Measurements from ENCODE around the gene ROBO1. TPM values are rescaled to one million over a fixed set of nuclear protein-coding genes. Genes with fewer than 3 reads are reported as not detected.

Gene ROBO1
- total and polyA plus RNA-seq, 2 donors (not counting 3 experiments of a cell fraction or from before 2014, with no cell fraction given): 5.9 to 14.2 TPM

GRCh38 chr3:78856164-78856563 is 911.6 kb downstream of the ROBO1 start:
- intact Hi-C loops (cut with micrococcal nuclease): loop anchor here (5.0 kb wide), 1 partner anchor 121 kb away; no protein-coding TSS in a partner anchor
- POLR2A ChIA-PET: no interaction called here
- H3K9ac ChIP-seq (replicated peaks; ENCODE audit: extremely low read depth, insufficient read depth, low read length): peak overlapping the region; percentile 23

More at GRCh38 chr3:78856164-78856563, 911.6 kb downstream of the ROBO1 start:
- DNase-seq (ENCODE audit: low read depth, low spot score): peak; percentile 27
- peak overlapping the region; percentile 72 for H3K4me2 ChIP-seq (ENCODE audit: insufficient read depth, low read length)
- TF ChIP-seq GATA2 (IDR thresholded peaks at IDR 0.05; ENCODE audit: insufficient read depth, insufficient read length, low read depth, low read length) (no peak), MYC (IDR thresholded peaks at IDR 0.05; ENCODE audit: low read depth, low read length) (no peak), POLR2A (IDR thresholded peaks at IDR 0.05; ENCODE audit: low read depth, low read length) (no peak), EZH2 (IDR thresholded peaks at IDR 0.05; ENCODE audit: borderline replicate concordance, low read depth, low read length, severe bottlenecking) (no peak), MAX (IDR thresholded peaks at IDR 0.05; ENCODE audit: insufficient read depth, insufficient read length) (no peak), JUN (IDR thresholded peaks at IDR 0.05; ENCODE audit: borderline replicate concordance, insufficient read depth, insufficient read length, low read depth) (no peak), FOS (IDR thresholded peaks at IDR 0.05; ENCODE audit: borderline replicate concordance, insufficient read depth, low read length) (no peak)
- TF ChIP-seq, protein P1, sequence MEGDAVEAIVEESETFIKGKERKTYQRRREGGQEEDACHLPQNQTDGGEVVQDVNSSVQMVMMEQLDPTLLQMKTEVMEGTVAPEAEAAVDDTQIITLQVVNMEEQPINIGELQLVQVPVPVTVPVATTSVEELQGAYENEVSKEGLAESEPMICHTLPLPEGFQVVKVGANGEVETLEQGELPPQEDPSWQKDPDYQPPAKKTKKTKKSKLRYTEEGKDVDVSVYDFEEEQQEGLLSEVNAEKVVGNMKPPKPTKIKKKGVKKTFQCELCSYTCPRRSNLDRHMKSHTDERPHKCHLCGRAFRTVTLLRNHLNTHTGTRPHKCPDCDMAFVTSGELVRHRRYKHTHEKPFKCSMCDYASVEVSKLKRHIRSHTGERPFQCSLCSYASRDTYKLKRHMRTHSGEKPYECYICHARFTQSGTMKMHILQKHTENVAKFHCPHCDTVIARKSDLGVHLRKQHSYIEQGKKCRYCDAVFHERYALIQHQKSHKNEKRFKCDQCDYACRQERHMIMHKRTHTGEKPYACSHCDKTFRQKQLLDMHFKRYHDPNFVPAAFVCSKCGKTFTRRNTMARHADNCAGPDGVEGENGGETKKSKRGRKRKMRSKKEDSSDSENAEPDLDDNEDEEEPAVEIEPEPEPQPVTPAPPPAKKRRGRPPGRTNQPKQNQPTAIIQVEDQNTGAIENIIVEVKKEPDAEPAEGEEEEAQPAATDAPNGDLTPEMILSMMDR (IDR thresholded peaks at IDR 0.05; ENCODE audit: extremely low read depth in 1 of 2, insufficient read depth in 1 of 2, low read depth in 1 of 2, low read length in 2 of 2): no peak
- BruUV-seq (replicated peaks): no TSS peak
- dilution Hi-C loops (cut with MboI; ENCODE audit: extremely low pct_ligation_motif_present, low sequenced_read_pairs): no loop called here
- H3K27me3 ChIP-seq (ENCODE audit: control insufficient read depth in 2 of 2, insufficient read depth in 2 of 2, low read length in 2 of 2): no peaks in the 10 kb centered on the region
- CTCF ChIA-PET: interaction anchor here (0.8 to 2.7 kb wide), 3 partner anchors 11 to 177 kb away, joined by 4 to 9 read pairs (median 4); no protein-coding TSS in a partner anchor
- peaks cover 10% of the 10 kb centered on the region for H3K4me1 ChIP-seq (ENCODE audit: control insufficient read depth, extremely low read depth, insufficient read depth, low read length)
- H3K9me3 ChIP-seq (replicated peaks; ENCODE audit: control insufficient read depth, insufficient read depth, low read length): no peaks in the 10 kb centered on the region
- peak overlapping the region; percentile 47 for H2AFZ ChIP-seq (ENCODE audit: low read depth, low read length)
- no peaks in the 10 kb centered on the region for H3K36me3 ChIP-seq (ENCODE audit: control insufficient read depth in 2 of 2, extremely low read depth in 1 of 2, insufficient read depth in 2 of 2, low read length in 2 of 2)
- FAIRE-seq: peak; percentile 24
- H3K4me3 ChIP-seq (replicated peaks in 1 of 3; ENCODE audit: insufficient read depth in 1 of 3, low read depth in 1 of 3, low read length in 3 of 3): no peak overlapping the region
- no peaks in the 10 kb centered on the region for H3K79me2 ChIP-seq (ENCODE audit: control insufficient read depth, insufficient read depth, low read length)
- H3K27ac ChIP-seq (ENCODE audit: insufficient read depth, low read depth, low read length): peak overlapping the region; percentile 17
- H4K20me1 ChIP-seq (replicated peaks; ENCODE audit: control insufficient read depth, extremely low read depth, insufficient read depth, low read length): no peaks in the 10 kb centered on the region
- no peaks in the 10 kb centered on the region for H3K9me1 ChIP-seq (replicated peaks; ENCODE audit: control insufficient read depth, extremely low read depth, insufficient read depth, low read length)

Measured in endothelial cell of umbilical vein (primary cell).